Measurements from ENCODE around the gene CSAD.

CSAD gene

GRCh38 chr12:53120685-53121525 lies 59.8 kb downstream of the CSAD start:
- Histone ChIP-seq H3K27me3 (no peaks in the 10 kb centered on the region), H3K36me3 (no peaks in the 10 kb centered on the region), H3K9me3 (no peaks in the 10 kb centered on the region; the same call in 1 of the 2 replicates), H3K4me1 (no peaks in the 10 kb centered on the region), H3K4me3 (ENCODE audit: low read depth, low read length) (no peak overlapping the region)
- no peak for TF ChIP-seq CTCF (IDR thresholded peaks at IDR 0.05; ENCODE audit: low read depth, low read length)
- DNase-seq = no peak

GRCh38 chr12:53118751-53119300 lies 61.9 kb downstream of the CSAD start:
- H3K9me3 ChIP-seq = no peaks in the 10 kb centered on the region; the same call in 1 of the 2 replicates
- no peak overlapping the region for H3K4me3 ChIP-seq (ENCODE audit: low read depth, low read length)
- TF ChIP-seq CTCF (IDR thresholded peaks at IDR 0.05; ENCODE audit: low read depth, low read length) = no peak
- no peaks in the 10 kb centered on the region for H3K36me3 ChIP-seq
- no peaks in the 10 kb centered on the region for H3K4me1 ChIP-seq
- no peak for DNase-seq
- H3K27me3 ChIP-seq = no peaks in the 10 kb centered on the region

- H3K27me3 ChIP-seq = no peaks in the 10 kb centered on the region
- no peak for DNase-seq
- no peak for TF ChIP-seq CTCF (IDR thresholded peaks at IDR 0.05; ENCODE audit: low read depth, low read length)
- no peaks in the 10 kb centered on the region for H3K4me1 ChIP-seq
- no peaks in the 10 kb centered on the region for H3K36me3 ChIP-seq
- no peak overlapping the region for H3K4me3 ChIP-seq (ENCODE audit: low read depth, low read length)
- H3K9me3 ChIP-seq = no peaks in the 10 kb centered on the region; the same call in 1 of the 2 replicates
These were observed 64.7 kb downstream of the CSAD start for GRCh38 chr12:53115891-53116648.

- Histone ChIP-seq H3K4me1 (no peaks in the 10 kb centered on the region), H3K9me3 (no peaks in the 10 kb centered on the region; the same call in 1 of the 2 replicates), H3K36me3 (no peaks in the 10 kb centered on the region), H3K4me3 (ENCODE audit: low read depth, low read length) (no peak overlapping the region), H3K27me3 (no peaks in the 10 kb centered on the region)
- TF ChIP-seq CTCF (IDR thresholded peaks at IDR 0.05; ENCODE audit: low read depth, low read length) = no peak
- DNase-seq = no peak
These were observed 65.4 kb downstream of the CSAD start for GRCh38 chr12:53115112-53115890.

GRCh38 chr12:53113951-53114350 lies 66.8 kb downstream of the CSAD start:
- H3K27me3 ChIP-seq = no peaks in the 10 kb centered on the region
- H3K4me1 ChIP-seq = no peaks in the 10 kb centered on the region
- no peak for DNase-seq
- no peaks in the 10 kb centered on the region for H3K36me3 ChIP-seq
- H3K4me3 ChIP-seq (ENCODE audit: low read depth, low read length) = no peak overlapping the region
- TF ChIP-seq CTCF (IDR thresholded peaks at IDR 0.05; ENCODE audit: low read depth, low read length) = no peak
- no peaks in the 10 kb centered on the region for H3K9me3 ChIP-seq

Measured in BE2C (cell line).